Suprapubic skin (tissue), 4 donors: ENCODE measurements around the gene SCFD1. TPM values are rescaled to one million over a fixed set of nuclear protein-coding genes. Genes with fewer than 3 reads are reported as not detected.

Experiments
- DNase-seq, 2 donors: peaks; one replicate each; pipeline ENCODE4 v3.0.0-alpha.2; 2019; ENCODE audit warnings: low spot score in 2 of 2
- H3K27ac ChIP-seq: fragments of 200-600 bp; sonication (generic); one replicate; pipeline ENCODE4 v1.5.1; 2019
- H3K27me3 ChIP-seq: fragments of 200-600 bp; sonication (generic); one replicate; pipeline ENCODE4 v1.5.1; 2019
- H3K36me3 ChIP-seq: fragments of 200-600 bp; sonication (generic); one replicate; pipeline ENCODE4 v1.5.1; 2019
- H3K4me1 ChIP-seq: fragments of 200-600 bp; sonication (generic); one replicate; pipeline ENCODE4 v1.5.1; 2019
- H3K4me3 ChIP-seq: fragments of 200-600 bp; sonication (generic); one replicate; pipeline ENCODE4 v1.5.1; 2019; ENCODE audit warnings: mild to moderate bottlenecking
- H3K9me3 ChIP-seq: fragments of 200-600 bp; sonication (generic); one replicate; pipeline ENCODE4 v1.5.1; 2019
- EP300 ChIP-seq: sonication (generic); formaldehyde crosslinking; IDR thresholded peaks from one replicate; pipeline ENCODE4 v1.6.1; 2017; ENCODE audit warnings: antibody characterized with exemption
- POLR2A ChIP-seq, 2 donors: fragments of 450-650 bp; IDR thresholded peaks; one replicate each; pipeline ENCODE4 v1.6.1; 2017; ENCODE audit warnings: antibody characterized with exemption in 2 of 2, mild to moderate bottlenecking in 2 of 2, moderate library complexity in 2 of 2
- POLR2AphosphoS5 ChIP-seq, 3 donors: sonication (generic); formaldehyde crosslinking; IDR thresholded peaks; one replicate each; pipeline ENCODE4 v1.6.1; 2017; ENCODE audit warnings: antibody characterized with exemption in 3 of 3
- WGBS: methylation state at CpG from one replicate; pipeline ENCODE4 v1.1.5; 2018; 5-methylcytosine and 5-hydroxymethylcytosine counted together
- total RNA-seq, 4 donors: library from RNA; depleted of rRNA; stranded (reverse); fragments of >200 nt; gene quantifications; one replicate each; pipeline ENCODE4 v1.1.0, GENCODE V29; 2016
- TF ChIP-seq, protein P1 (sequence below), 2 donors: fragments of 200-600 bp in 1 of 2; fragments of 450-650 bp in 1 of 2; sonication (generic) in 1 of 2; IDR thresholded peaks; one replicate each; pipeline ENCODE4 v1.5.1; 2016 to 2019; ENCODE audit warnings: antibody characterized with exemption in 2 of 2, mild to moderate bottlenecking in 1 of 2, moderate library complexity in 1 of 2

Gene SCFD1
- total RNA-seq, 4 donors from 2014 or later, result 26.4 to 84.2 (median 49.9) TPM

DNA sequence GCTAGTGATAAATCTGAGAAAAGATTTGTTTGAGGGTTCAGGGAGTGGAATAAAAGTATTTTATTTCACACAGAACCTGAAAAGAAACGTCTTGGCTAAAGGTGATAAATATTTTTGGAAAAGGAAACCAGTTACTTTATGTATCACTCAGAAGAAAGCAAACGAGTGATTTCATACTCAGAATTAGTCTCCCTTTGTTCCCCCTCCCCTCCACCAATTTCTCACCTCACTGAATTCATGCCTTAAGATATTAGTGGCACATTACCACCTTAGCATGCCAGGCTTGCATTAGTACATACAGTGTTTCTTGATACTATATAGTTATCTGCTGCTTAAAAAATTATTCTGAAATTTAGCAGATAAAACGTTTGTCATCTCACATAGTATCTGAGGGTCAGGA, 35.0 kb upstream of the SCFD1 start:
- Histone ChIP-seq H3K27me3 (no peaks in the 10 kb centered on the region), H3K27ac (no peak overlapping the region), H3K4me1 (no peaks in the 10 kb centered on the region), H3K9me3 (no peaks in the 10 kb centered on the region), H3K36me3 (peaks cover 26% of the 10 kb centered on the region), H3K4me3 (no peak overlapping the region)
- no peak for DNase-seq
- TF ChIP-seq EP300 (no peak), POLR2AphosphoS5 (IDR thresholded peaks at IDR 0.05) (no peak), POLR2A (IDR thresholded peaks at IDR 0.05) (no peak)
- TF ChIP-seq, protein P1, sequence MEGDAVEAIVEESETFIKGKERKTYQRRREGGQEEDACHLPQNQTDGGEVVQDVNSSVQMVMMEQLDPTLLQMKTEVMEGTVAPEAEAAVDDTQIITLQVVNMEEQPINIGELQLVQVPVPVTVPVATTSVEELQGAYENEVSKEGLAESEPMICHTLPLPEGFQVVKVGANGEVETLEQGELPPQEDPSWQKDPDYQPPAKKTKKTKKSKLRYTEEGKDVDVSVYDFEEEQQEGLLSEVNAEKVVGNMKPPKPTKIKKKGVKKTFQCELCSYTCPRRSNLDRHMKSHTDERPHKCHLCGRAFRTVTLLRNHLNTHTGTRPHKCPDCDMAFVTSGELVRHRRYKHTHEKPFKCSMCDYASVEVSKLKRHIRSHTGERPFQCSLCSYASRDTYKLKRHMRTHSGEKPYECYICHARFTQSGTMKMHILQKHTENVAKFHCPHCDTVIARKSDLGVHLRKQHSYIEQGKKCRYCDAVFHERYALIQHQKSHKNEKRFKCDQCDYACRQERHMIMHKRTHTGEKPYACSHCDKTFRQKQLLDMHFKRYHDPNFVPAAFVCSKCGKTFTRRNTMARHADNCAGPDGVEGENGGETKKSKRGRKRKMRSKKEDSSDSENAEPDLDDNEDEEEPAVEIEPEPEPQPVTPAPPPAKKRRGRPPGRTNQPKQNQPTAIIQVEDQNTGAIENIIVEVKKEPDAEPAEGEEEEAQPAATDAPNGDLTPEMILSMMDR (IDR thresholded peaks at IDR 0.05), result no peak
- WGBS, result 69% methylated on average over 3 of the region's 3 CpGs

DNA sequence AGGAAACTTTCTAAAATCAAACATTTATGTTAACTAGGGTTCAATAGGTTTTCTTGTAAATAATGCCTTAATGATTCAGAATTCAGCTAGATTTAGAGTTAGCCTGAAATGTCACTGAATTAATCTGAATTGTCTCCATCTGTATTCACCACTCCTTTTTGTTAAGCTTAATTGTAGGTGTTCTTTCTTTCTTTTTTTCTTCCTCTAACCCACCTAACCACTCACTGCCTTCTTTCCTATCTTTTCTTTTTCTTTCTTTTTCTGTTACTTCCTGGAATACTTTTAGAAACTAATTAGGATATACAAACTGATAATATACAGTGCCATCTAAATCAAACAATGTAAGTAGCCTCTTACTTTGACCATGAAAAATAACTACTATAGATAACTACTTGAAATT, 33.2 kb upstream of the SCFD1 start:
- Histone ChIP-seq H3K9me3 (no peaks in the 10 kb centered on the region), H3K4me3 (no peak overlapping the region), H3K4me1 (no peaks in the 10 kb centered on the region), H3K27ac (no peak overlapping the region), H3K27me3 (no peaks in the 10 kb centered on the region), H3K36me3 (peaks cover 33% of the 10 kb centered on the region)
- no peak for TF ChIP-seq EP300
- DNase-seq, result no peak

DNA sequence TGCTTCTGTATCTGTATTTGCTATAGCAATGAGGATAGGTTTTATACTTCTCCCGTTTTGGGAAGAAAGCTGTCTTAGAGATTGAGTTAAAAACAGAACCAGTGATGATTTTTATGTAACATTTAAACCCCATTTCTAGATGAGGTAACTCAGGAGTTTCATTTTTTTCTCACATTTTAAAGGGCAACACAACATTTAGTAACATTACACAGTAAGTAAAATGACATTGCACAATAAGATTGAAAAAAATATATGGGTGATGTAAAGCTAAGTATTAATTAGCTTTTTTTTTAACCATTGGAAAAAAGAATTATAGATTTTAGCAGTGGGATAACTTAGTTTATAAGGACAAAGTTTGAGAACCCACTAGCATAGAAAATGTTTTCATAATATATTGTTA, 25.2 kb upstream of the SCFD1 start:
- Histone ChIP-seq H3K27ac (no peak overlapping the region), H3K36me3 (peaks cover 33% of the 10 kb centered on the region), H3K9me3 (no peaks in the 10 kb centered on the region), H3K4me3 (no peak overlapping the region), H3K27me3 (no peaks in the 10 kb centered on the region), H3K4me1 (no peaks in the 10 kb centered on the region)
- TF ChIP-seq EP300, result no peak
- TF ChIP-seq, protein P1 (IDR thresholded peaks at IDR 0.05), result no peak
- TF ChIP-seq POLR2AphosphoS5 (IDR thresholded peaks at IDR 0.05), result no peak
- no peak for TF ChIP-seq POLR2A (IDR thresholded peaks at IDR 0.05)
- DNase-seq, result no peak
- 73% methylated on average over 1 of the region's 1 CpG for WGBS

DNA sequence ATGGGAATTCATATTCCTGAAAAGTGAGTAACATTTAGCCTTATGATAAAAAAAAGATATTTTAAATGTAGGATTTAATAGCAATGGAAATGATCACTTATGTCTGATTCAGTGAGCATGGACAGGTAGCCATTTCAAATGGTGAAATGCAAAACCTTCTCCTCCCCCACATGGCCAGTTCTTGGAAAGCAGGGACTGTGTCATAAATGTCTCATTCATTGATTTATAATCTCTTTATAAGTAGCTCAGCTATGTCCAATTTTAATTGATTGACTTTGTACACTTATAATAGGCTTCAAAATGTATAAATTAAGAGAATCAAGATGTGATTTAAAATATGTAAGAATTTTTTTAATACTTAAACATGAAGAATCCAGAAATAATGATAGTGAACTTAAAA, 24.6 kb upstream of the SCFD1 start:
- DNase-seq, result no peak
- peaks cover 35% of the 10 kb centered on the region for H3K36me3 ChIP-seq
- H3K27me3 ChIP-seq, result no peaks in the 10 kb centered on the region
- TF ChIP-seq POLR2A (IDR thresholded peaks at IDR 0.05) (no peak), EP300 (no peak), POLR2AphosphoS5 (IDR thresholded peaks at IDR 0.05) (no peak)
- TF ChIP-seq, protein P1 (IDR thresholded peaks at IDR 0.05), result no peak
- no peak overlapping the region for H3K4me3 ChIP-seq
- no peaks in the 10 kb centered on the region for H3K9me3 ChIP-seq
- no peaks in the 10 kb centered on the region for H3K4me1 ChIP-seq
- no peak overlapping the region for H3K27ac ChIP-seq

DNA sequence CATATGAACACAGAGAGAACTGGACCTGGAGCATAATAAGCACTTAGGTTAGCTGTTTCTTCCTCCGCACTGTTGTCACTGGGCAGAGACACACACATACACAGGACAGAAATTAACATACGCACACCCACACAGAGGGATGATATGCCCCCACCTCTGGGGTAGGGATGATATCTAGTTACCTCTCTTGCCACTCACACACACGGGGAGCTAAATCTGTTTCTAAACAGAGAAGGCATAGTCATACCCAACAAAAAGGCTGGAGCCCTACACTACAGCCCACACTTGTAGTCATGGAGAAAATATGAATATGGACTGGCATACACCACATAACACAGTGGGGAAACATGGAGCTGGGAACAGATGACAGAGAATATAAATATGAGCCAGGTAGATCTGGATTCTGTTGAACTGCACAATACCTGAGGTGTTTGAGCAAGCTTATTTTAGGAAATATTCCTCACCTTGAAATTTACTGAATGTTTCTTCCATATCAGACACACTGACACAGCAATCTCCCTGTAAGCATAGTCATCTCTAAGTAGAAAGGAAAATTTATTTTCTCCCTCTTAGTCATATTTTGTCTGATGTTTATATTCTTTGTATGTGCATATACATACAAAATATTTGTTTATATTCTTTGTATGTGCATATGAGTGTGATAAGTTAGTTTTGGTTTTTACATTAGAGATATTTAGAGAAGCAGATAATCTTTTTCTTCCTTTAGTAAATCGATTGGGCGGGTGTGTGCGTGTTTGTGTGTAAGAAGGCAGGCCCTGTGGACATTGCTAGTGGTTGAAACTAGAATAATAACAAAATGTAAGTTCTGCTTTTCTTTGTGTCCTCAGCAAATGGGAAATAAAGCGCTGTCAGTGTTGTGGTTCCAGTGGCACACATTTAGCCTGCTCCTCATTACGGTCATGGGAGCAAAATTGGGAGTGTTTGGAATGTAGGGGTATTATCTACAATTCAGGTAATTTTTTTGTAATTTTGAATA, 20.9 kb upstream of the SCFD1 start:
- Histone ChIP-seq H3K9me3 (no peaks in the 10 kb centered on the region), H3K27ac (no peak overlapping the region), H3K4me1 (no peaks in the 10 kb centered on the region), H3K4me3 (no peak overlapping the region), H3K36me3 (peaks cover 49% of the 10 kb centered on the region), H3K27me3 (no peaks in the 10 kb centered on the region)
- DNase-seq, result no peak
- TF ChIP-seq POLR2AphosphoS5 (IDR thresholded peaks at IDR 0.05) (no peak), POLR2A (IDR thresholded peaks at IDR 0.05) (no peak), EP300 (no peak)
- TF ChIP-seq, protein P1 (IDR thresholded peaks at IDR 0.05), result no peak
- WGBS, result 91% methylated on average over 8 of the region's 8 CpGs
